NCI-H2107 (cell line): ENCODE measurements around the gene HNRNPUL1.
"Not testable (repeated sequence)": the region's sequence is repeated elsewhere in the genome, so short reads cannot be mapped to it uniquely, and the experiment has no call there.

ENCODE experiments used
- DNase-seq: peaks from one replicate; lab custom pipeline; 2025; lab: John Stamatoyannopoulos, UW

Gene HNRNPUL1

DNA sequence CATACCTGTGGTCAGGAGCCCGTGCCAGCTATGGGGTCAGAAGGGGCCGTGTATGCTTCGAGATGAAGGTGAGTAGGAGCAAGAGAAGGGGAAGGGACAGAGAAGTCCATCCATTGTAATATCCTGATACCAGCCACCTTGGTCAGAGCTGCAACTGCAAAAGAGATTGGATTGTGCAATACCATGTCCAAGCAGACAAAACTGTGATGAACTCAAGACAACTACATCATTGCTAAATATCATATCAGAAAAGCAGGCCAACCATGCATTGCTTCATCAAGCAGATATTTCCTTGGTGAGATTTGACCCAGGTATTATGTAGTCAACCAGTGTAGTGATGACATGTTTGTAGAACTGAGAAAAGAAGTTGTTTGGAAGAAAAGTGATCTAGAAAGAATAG lies 12.1 kb downstream of the HNRNPUL1 start:
- no peak for DNase-seq

GRCh38 chr19:41278478-41278877 lies 14.3 kb downstream of the HNRNPUL1 start:
- no peak for DNase-seq

GRCh38 chr19:41288673-41289530 lies 24.7 kb downstream of the HNRNPUL1 start:
- DNase-seq = no peak

DNA sequence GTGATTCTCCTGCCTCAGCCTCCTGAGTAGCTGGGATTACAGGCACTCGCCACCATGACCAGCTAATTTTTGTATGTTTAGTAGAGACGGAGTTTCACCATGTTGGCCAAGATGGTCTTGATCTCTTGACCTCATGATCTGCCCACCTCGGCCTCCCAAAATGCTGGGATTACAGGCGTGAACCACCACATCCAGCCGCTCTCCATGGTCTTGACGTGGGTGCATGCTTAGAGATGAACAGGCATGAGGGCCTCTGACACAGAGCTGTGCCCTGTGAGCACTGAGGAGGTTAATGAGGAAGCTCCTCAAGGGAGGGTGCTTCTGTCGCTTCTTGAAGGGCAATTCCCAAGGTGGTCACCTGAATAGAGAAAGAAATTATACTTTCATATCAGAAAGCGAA lies 25.6 kb downstream of the HNRNPUL1 start:
- DNase-seq = not testable (repeated sequence)

GRCh38 chr19:41294393-41294792 lies 30.2 kb downstream of the HNRNPUL1 start:
- no peak for DNase-seq

GRCh38 chr19:41295499-41295898 lies 31.3 kb downstream of the HNRNPUL1 start:
- DNase-seq = no peak

DNA sequence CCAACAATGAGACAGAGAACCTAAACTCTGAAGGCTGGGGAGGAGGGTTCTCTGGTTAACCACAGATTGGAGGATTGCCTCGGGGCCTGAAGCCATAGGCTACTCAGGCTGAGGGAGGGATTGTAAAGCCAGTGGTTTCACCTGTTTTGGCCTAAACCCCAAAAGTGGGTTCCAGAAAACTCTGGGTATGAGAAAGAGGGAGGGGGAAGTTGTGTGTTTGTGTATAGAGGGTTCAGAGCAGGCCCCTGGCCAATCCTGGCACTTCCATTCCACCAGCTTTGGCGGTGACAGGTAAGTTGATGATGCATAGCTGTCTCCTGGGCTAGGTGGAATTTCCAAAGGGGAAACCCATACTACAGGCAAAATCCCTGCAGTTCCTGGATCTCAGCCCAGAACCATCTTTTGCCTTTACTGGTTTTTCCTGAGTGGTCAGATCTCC lies 32.3 kb downstream of the HNRNPUL1 start:
- no peak for DNase-seq

GRCh38 chr19:41297628-41298347 lies 33.6 kb downstream of the HNRNPUL1 start:
- DNase-seq = no peak

DNA sequence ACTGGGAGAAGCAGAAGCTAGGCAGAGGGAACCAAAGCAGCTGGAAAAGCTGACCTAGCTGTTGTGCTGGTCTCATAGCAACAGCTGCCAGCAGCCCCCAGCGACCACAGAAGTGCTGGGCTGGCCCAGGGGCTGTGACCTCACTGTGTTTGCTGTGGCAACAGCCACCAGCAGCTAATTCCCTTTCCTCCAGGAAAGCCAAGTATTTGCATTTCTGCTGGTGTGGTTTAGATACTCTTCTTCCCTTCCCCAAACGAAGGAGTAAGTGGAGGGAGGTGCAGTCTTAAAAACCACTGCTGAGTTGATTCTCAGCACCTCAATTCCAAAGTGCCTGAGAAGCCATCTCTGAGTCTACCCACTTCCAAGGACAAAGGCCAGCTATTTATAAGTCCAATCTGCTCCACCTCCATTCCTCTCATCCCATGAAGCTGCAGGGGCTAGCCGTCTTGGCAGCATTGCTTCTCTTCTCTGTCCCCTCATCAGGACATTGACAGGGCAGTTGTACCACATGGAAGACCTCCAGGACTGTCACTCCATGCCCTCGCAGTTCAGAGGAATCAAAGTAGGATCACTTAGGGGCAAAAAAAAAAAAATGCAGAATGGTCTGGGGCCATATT lies 34.3 kb downstream of the HNRNPUL1 start:
- DNase-seq = peak; percentile 22

DNA sequence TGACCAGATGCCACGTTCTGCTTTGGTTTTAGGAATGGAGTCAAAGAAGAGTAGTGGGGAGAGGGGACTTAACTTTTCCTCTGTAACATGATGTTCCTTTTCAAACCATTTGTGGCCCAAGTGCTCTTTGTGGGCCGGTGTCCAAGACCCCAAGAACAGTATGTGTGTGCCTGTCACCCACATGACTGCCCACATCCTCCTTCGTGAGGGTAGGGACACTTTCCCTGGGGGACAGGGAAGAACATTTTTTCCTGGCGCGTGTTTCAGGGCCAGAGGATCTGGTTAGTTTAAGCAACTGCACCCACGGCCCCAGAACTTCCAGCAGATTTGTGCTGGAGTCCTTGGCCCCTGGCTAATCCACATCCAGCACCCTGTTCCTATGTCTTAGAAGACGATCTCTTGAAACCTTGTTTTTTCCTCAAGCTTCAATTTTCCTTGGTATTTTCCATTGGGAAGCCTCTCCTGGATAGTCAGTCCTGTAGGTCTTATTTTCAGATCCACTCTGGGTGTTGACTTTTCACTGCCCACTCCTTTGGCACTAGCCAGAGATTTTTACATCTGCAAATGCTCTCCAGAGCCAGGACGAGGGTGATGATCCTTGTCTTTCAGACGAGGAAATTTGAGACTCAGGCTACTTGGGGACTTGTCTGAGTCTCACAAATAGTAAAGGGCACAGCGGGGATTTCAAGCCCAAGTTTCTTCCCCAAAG lies 35.0 kb downstream of the HNRNPUL1 start:
- DNase-seq = no peak

GRCh38 chr19:41299755-41300089 lies 35.5 kb downstream of the HNRNPUL1 start:
- no peak for DNase-seq

DNA sequence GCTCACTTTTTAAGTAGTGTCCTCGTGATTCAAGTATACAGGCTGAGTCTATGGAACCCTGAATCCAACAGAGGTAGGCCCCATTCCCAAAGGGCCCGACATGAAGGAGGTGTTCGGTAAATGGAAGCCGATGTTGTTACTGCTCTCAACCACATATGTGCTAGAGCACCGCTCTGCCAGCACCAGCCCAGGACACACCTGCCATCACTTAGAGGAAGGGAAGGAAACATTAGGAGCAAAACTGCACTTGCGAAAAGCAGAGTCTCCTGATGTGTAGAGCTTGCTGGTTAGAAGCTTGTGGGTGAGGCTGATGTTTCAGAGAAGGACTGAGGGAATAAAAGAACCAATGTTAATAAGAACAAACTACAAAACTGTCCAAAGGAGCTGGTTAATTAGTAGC lies 36.4 kb downstream of the HNRNPUL1 start:
- DNase-seq = no peak

GRCh38 chr19:41302624-41303351 lies 38.6 kb downstream of the HNRNPUL1 start:
- DNase-seq = no peak

GRCh38 chr19:41303954-41304353 lies 39.8 kb downstream of the HNRNPUL1 start:
- no peak for DNase-seq

- DNase-seq = no peak
Observed at GRCh38 chr19:41304706-41305483, 40.7 kb downstream of the HNRNPUL1 start.

GRCh38 chr19:41305927-41306793 lies 42.0 kb downstream of the HNRNPUL1 start:
- DNase-seq = no peak

DNA sequence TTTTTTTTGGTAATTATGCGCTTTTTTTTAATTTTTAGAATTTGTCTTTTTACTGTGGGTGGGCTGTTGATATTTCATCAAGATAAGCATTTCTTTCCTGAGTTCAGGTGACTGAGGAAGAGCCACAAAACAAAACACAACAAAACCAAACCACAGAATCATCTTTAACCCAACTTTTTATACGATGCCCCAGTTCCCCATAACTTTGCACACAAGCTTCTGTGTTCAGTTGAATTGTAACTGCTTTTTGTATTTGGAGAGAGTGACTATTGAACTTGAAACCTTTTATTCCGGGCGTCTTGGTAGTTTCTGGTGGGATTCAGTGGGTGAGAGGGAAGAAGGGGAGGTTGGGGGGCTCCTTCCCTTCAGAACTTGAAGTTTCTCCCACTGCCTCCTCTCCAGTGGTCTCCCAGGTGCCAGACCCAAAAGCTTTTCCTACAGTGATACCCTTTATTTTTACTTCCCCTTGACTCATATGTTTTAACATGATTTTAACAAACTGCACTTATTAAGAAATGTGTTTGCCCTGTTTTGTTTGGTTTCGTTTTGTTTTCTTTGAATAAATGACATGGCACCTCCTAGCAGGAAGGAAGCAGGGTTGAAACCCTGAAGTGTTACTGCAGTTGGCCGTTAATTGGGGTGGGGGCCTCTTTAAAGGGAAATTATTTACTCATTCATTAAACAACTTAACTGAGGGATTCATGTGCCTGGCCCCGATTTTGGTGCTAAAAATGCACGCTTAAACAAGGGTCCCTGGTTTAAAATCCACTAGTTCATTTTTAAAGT lies 43.1 kb downstream of the HNRNPUL1 start:
- DNase-seq = no peak

DNA sequence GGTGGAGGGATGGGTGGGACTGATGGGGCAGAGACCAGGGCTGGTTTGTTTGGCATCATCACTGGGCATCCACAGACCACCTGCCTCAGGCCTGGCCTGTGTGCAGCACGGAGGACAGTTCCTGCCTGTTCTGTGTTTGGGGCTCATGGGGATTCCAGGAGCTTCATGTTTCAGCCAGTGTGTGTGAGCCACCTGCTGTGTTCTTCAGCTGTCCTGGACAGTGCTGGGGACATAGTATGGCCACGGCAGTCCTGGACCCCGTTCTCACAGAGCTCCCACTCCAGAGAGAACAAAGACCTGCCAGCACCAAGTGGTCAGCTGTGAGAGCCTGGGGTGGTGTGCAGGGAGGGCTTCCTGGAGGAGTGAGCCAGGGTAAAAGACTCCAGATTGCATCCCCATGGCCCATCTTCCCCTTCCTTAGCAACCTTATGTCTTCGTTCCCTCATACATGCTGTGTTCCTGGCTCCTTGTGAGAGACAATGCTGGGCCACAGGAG lies 43.8 kb downstream of the HNRNPUL1 start:
- no peak for DNase-seq
